GM21381 (cell line): ENCODE results near the gene FOXN3.
"Not testable (repeated sequence)": the region's sequence is repeated elsewhere in the genome, so short reads cannot be mapped to it uniquely, and the experiment has no call there.

Experiments used
- ATAC-seq: cut with Tn5 transposase; IDR thresholded peaks from one replicate; pipeline ENCODE4 v1.9.1; 2021; ENCODE audit warnings: mild to moderate bottlenecking, moderate library complexity; ENCODE audit not compliant: unreplicated experiment

The FOXN3 gene

GRCh38 chr14:89178800-89179535, 238.1 kb downstream of the FOXN3 start:
- no peak for ATAC-seq

- ATAC-seq: no peak
Measured at GRCh38 chr14:89178376-89178775, 238.7 kb downstream of the FOXN3 start.

GRCh38 chr14:89175881-89176799, 240.9 kb downstream of the FOXN3 start:
- ATAC-seq: no peak

- ATAC-seq: no peak
Measured at GRCh38 chr14:89171628-89172027, 245.4 kb downstream of the FOXN3 start.

GRCh38 chr14:89171168-89171567, 245.9 kb downstream of the FOXN3 start:
- no peak for ATAC-seq

GRCh38 chr14:89167705-89168104, 249.3 kb downstream of the FOXN3 start:
- ATAC-seq: no peak

GRCh38 chr14:89166633-89167032, 250.4 kb downstream of the FOXN3 start:
- no peak for ATAC-seq

- ATAC-seq: peak; percentile 54
Measured at GRCh38 chr14:89165189-89166181, 251.5 kb downstream of the FOXN3 start.

GRCh38 chr14:89164168-89165073, 252.6 kb downstream of the FOXN3 start:
- peak; percentile 26 for ATAC-seq

- no peak for ATAC-seq
Measured at GRCh38 chr14:89163031-89163636, 253.9 kb downstream of the FOXN3 start.

GRCh38 chr14:89162586-89162985, 254.4 kb downstream of the FOXN3 start:
- no peak for ATAC-seq

- ATAC-seq: no peak
Measured at GRCh38 chr14:89160437-89160836, 256.6 kb downstream of the FOXN3 start.

- no peak for ATAC-seq
Measured at GRCh38 chr14:89158701-89159100, 258.3 kb downstream of the FOXN3 start.

- ATAC-seq: not testable (repeated sequence)
Measured at GRCh38 chr14:89158104-89158503, 258.9 kb downstream of the FOXN3 start.

- ATAC-seq: no peak
Measured at GRCh38 chr14:89155491-89155890, 261.5 kb downstream of the FOXN3 start.

GRCh38 chr14:89151693-89152092, 265.3 kb downstream of the FOXN3 start:
- not testable (repeated sequence) for ATAC-seq

- ATAC-seq: no peak
Measured at GRCh38 chr14:89146274-89146673, 270.8 kb downstream of the FOXN3 start.

GRCh38 chr14:89144642-89145041, 272.4 kb downstream of the FOXN3 start:
- ATAC-seq: no peak

GRCh38 chr14:89144066-89144465, 273.0 kb downstream of the FOXN3 start:
- ATAC-seq: no peak
